CD14-positive monocyte (primary cell): ENCODE results near the gene FREM1. TPM values are rescaled to one million over a fixed set of nuclear protein-coding genes. Genes with fewer than 3 reads are reported as not detected.

Source experiments
- DNase-seq, 3 donors: peaks; one replicate each; pipeline ENCODE4 v3.0.0-alpha.2; 2011 to 2022
- H2AFZ ChIP-seq: 2 replicates; pipeline ENCODE4 v1.6.0; 2012; ENCODE audit warnings: mild to moderate bottlenecking, low read depth, low read length, inconsistent platforms; ENCODE audit not compliant: insufficient read depth, poor library complexity, severe bottlenecking
- H3K27ac ChIP-seq, 2 donors: 1 replicate in 1 of 2; 2 replicates in 1 of 2; pipeline ENCODE4 v1.5.1; 2012 to 2013; ENCODE audit warnings: low read length in 2 of 2, control low read depth in 1 of 2, inconsistent platforms in 1 of 2, low read depth in 1 of 2, mild to moderate bottlenecking in 1 of 2
- H3K27me3 ChIP-seq, 2 donors: one replicate each; pipeline versions ENCODE4 v1.6.0 to v1.6.1; 2011 to 2013; ENCODE audit warnings: low read length in 2 of 2; ENCODE audit not compliant: control insufficient read depth in 2 of 2, insufficient read depth in 2 of 2
- H3K36me3 ChIP-seq, 2 donors: replicated peaks in 1 of 2; 1 replicate in 1 of 2; 2 replicates in 1 of 2; pipeline versions ENCODE4 v1.5.1 to v1.6.1; 2012 to 2013; ENCODE audit warnings: low read length in 2 of 2, control low read depth in 1 of 2, inconsistent platforms in 1 of 2, mild to moderate bottlenecking in 1 of 2; ENCODE audit not compliant: insufficient read depth in 2 of 2, control insufficient read depth in 1 of 2
- H3K4me1 ChIP-seq, 2 donors: 1 replicate in 1 of 2; 2 replicates in 1 of 2; pipeline versions ENCODE4 v1.5.1 to v1.6.1; 2012 to 2013; ENCODE audit warnings: low read length in 2 of 2, control low read depth in 1 of 2, inconsistent platforms in 1 of 2, mild to moderate bottlenecking in 1 of 2, moderate library complexity in 1 of 2; ENCODE audit not compliant: insufficient read depth in 2 of 2, control insufficient read depth in 1 of 2
- H3K4me2 ChIP-seq: replicated peaks from 2 replicates; pipeline ENCODE3; 2012; ENCODE audit warnings: low read length, moderate library complexity, mild to moderate bottlenecking; ENCODE audit not compliant: poor library complexity, severe bottlenecking; ENCODE audit errors: extremely low read depth
- H3K4me3 ChIP-seq, 3 experiments: fragments of 200-600 bp in 1 of 3; sonication (generic) in 1 of 3; replicated peaks in 1 of 3; 1 replicate in 2 of 3; 2 replicates in 1 of 3; pipeline ENCODE4 v1.5.1; 2011 to 2013; ENCODE audit warnings: low read length in 3 of 3, mild to moderate bottlenecking in 3 of 3, control low read depth in 2 of 3, low read depth in 2 of 3, inconsistent platforms in 1 of 3, moderate library complexity in 1 of 3
- H3K79me2 ChIP-seq: 2 replicates; pipeline ENCODE4 v1.6.0; 2012; ENCODE audit warnings: mild to moderate bottlenecking, control low read depth, inconsistent platforms, low read length, moderate library complexity; ENCODE audit not compliant: insufficient read depth
- H3K9ac ChIP-seq: 2 replicates; pipeline ENCODE4 v1.6.0; 2017; ENCODE audit warnings: low read length, mild to moderate bottlenecking; ENCODE audit not compliant: insufficient read depth, poor library complexity, severe bottlenecking
- H3K9me3 ChIP-seq, 2 donors: replicated peaks in 1 of 2; 1 replicate in 1 of 2; 2 replicates in 1 of 2; pipeline versions ENCODE4 v1.5.1 to v1.6.1; 2012 to 2013; ENCODE audit warnings: low read length in 2 of 2, control low read depth in 1 of 2; ENCODE audit not compliant: control insufficient read depth in 1 of 2, insufficient read depth in 1 of 2
- H4K20me1 ChIP-seq: 2 replicates; pipeline ENCODE4 v1.6.0; 2012; ENCODE audit warnings: mild to moderate bottlenecking, low read length, control low read depth, moderate library complexity; ENCODE audit not compliant: insufficient read depth
- H3K27ac Mint-ChIP-seq, 7 donors: one replicate each; pipeline ENCODE4 v1.8.0; 2020; ENCODE audit warnings: mild to moderate bottlenecking in 7 of 7, mixed read lengths in 7 of 7, moderate library complexity in 6 of 7, inconsistent platforms in 2 of 7
- H3K27me3 Mint-ChIP-seq, 3 donors: one replicate each; pipeline ENCODE4 v1.8.0; 2021 to 2022; ENCODE audit warnings: low read depth in 3 of 3, mild to moderate bottlenecking in 3 of 3, mixed read lengths in 3 of 3, moderate library complexity in 3 of 3, inconsistent platforms in 1 of 3
- H3K36me3 Mint-ChIP-seq, 2 donors: one replicate each; pipeline ENCODE4 v1.8.0; 2020; ENCODE audit warnings: mixed read lengths in 2 of 2, inconsistent platforms in 1 of 2, mild to moderate bottlenecking in 1 of 2
- H3K4me1 Mint-ChIP-seq: one replicate; pipeline ENCODE4 v1.8.0; 2020; ENCODE audit warnings: mild to moderate bottlenecking, mixed read lengths
- H3K4me3 Mint-ChIP-seq, 2 donors: one replicate each; pipeline ENCODE4 v1.8.0; 2020; ENCODE audit warnings: mild to moderate bottlenecking in 2 of 2, mixed read lengths in 2 of 2, moderate library complexity in 1 of 2
- H3K9me3 Mint-ChIP-seq, 7 donors: one replicate each; pipeline ENCODE4 v1.8.0; 2020 to 2022; ENCODE audit warnings: mixed read lengths in 7 of 7, mild to moderate bottlenecking in 6 of 7, moderate library complexity in 6 of 7, inconsistent platforms in 2 of 7
- CTCF ChIP-seq: fragments of 200-600 bp; IDR thresholded peaks from one replicate; pipeline ENCODE4 v1.8.0; 2022; ENCODE audit warnings: antibody characterized with exemption, mild to moderate bottlenecking
- WGBS: methylation state at CpG from one replicate; pipeline ENCODE4 v1.1.5; 2013; ENCODE audit warnings: missing lambda C conversion rate; ENCODE audit not compliant: insufficient coverage; 5-methylcytosine and 5-hydroxymethylcytosine counted together
- intact Hi-C, 2 donors: fragments of 100-400 bp; cut with micrococcal nuclease; formaldehyde crosslinking; loops; one replicate each; pipeline versions ENCODE4 v1.15.0 to v1.15.1; 2023
- polyA plus RNA-seq, 3 donors: library from polyadenylated mRNA; depleted of rRNA in 1 of 3; unstranded in 2 of 3; stranded (reverse) in 1 of 3; fragments of 300-500 nt in 2 of 3; fragments of >200 nt in 1 of 3; fragmentation: Illumina TruSeq in 2 of 3; gene quantifications; 1 replicate in 2 of 3; 2 replicates in 1 of 3; pipeline ENCODE4 v1.2.3, GENCODE V29; 2012 to 2021

FREM1 gene
- polyA plus RNA-seq, 3 donors = not detected

- Histone ChIP-seq H3K4me3 (no peak overlapping the region), H3K79me2 (no peaks in the 10 kb centered on the region), H3K27me3 (no peaks in the 10 kb centered on the region), H2AFZ (no peak overlapping the region), H4K20me1 (no peaks in the 10 kb centered on the region), H3K27ac (no peak overlapping the region), H3K9ac (no peak overlapping the region), H3K4me1 (no peaks in the 10 kb centered on the region), H3K9me3 (no peaks in the 10 kb centered on the region), H3K36me3 (no peaks in the 10 kb centered on the region), H3K4me2 (no peak overlapping the region)
- Mint-ChIP-seq H3K4me1 (no peaks in the 10 kb centered on the region), H3K4me3 (no peak overlapping the region), H3K27me3 (peaks cover 0 to 3% (median 0%) of the 10 kb centered on the region in 3 donors), H3K36me3 (no peaks in the 10 kb centered on the region), H3K9me3 (peaks cover 0 to 3% (median 2%) of the 10 kb centered on the region in 7 donors), H3K27ac (no peak overlapping the region)
- peak; percentile 66 for TF ChIP-seq CTCF
- 60% methylated on average over 1 of the region's 3 CpGs for WGBS
- no peak for DNase-seq
- intact Hi-C loops = no loop called here
Observed at GRCh38 chr9:14846871-14847311, 63.3 kb downstream of the FREM1 start.

GRCh38 chr9:14843163-14843562, 67.1 kb downstream of the FREM1 start:
- no peak for DNase-seq
- H3K9me3 ChIP-seq = no peaks in the 10 kb centered on the region
- Mint-ChIP-seq H3K27ac (no peak overlapping the region), H3K4me3 (no peak overlapping the region), H3K27me3 (peaks cover 0 to 3% (median 0%) of the 10 kb centered on the region in 3 donors), H3K4me1 (no peaks in the 10 kb centered on the region), H3K36me3 (no peaks in the 10 kb centered on the region), H3K9me3 (peaks cover 0 to 3% (median 2%) of the 10 kb centered on the region in 7 donors)
- no CpG with 5 or more reads among the region's 2 CpGs for WGBS
- intact Hi-C loops = no loop called here
- H3K9ac ChIP-seq = no peak overlapping the region
- H3K4me1 ChIP-seq = no peaks in the 10 kb centered on the region
- no peaks in the 10 kb centered on the region for H3K79me2 ChIP-seq
- H4K20me1 ChIP-seq = no peaks in the 10 kb centered on the region
- no peaks in the 10 kb centered on the region for H3K27me3 ChIP-seq
- no peaks in the 10 kb centered on the region for H3K36me3 ChIP-seq
- no peak overlapping the region for H3K27ac ChIP-seq
- H3K4me3 ChIP-seq = no peak overlapping the region
- no peak overlapping the region for H3K4me2 ChIP-seq
- no peak for TF ChIP-seq CTCF
- no peak overlapping the region for H2AFZ ChIP-seq
